Stimulated activated CD8-positive, alpha-beta memory T cell treated with anti-CD3 and anti-CD28 coated beads, Interleukin-15, amount 100 ng/mL, for 24 hours (primary cell): ENCODE data around the gene RTN4RL2.

Experiments used
- DNase-seq: peaks from one replicate; pipeline ENCODE4 v3.0.0-alpha.2; 2020; ENCODE audit warnings: low read depth

Gene RTN4RL2

GRCh38 chr11:57462597-57462996, 2.3 kb downstream of the RTN4RL2 start:
- DNase-seq: no peak

DNA sequence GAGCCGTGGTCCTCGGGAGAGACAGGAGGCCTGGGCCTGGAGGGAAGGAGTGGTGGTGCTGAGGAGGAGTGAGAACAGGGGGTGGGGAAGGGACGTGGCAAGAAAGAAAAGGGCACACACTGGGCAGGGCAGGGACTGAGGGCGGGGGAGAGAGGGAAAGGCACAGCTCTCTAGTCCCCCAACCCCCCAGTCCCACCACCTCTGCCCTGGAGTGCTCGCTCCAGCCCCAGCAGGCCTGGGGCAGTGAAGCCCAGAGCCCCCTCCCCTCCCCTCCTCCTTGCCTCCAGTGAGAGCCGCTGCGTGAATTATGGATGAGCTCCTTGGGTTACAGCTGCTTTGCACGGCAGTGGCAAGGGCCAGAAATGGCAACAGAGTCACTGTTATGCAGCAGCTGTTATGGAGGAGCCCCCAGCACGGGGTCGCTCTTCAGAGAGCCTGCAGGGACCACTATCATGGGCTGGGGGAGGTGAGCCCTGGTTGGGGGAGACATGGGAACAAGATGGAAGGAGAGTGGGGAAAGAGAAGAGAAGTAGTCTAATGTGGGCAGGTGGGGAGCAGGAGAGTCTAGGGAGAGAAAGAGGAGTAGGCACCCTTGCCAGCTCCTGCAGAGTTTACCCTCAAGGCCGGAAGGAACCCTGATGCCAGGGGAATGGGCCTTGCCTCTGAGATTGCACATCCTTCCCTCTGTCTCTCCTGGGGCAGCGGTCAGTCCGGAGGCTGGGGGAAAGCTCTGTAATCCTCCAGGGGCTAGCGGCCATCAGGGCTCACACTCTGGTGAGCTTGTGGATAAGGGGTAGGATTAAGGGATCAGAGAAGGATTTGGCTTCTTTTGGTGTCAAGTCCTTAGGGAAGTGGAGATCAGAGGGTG, 3.6 kb downstream of the RTN4RL2 start:
- no peak for DNase-seq

DNA sequence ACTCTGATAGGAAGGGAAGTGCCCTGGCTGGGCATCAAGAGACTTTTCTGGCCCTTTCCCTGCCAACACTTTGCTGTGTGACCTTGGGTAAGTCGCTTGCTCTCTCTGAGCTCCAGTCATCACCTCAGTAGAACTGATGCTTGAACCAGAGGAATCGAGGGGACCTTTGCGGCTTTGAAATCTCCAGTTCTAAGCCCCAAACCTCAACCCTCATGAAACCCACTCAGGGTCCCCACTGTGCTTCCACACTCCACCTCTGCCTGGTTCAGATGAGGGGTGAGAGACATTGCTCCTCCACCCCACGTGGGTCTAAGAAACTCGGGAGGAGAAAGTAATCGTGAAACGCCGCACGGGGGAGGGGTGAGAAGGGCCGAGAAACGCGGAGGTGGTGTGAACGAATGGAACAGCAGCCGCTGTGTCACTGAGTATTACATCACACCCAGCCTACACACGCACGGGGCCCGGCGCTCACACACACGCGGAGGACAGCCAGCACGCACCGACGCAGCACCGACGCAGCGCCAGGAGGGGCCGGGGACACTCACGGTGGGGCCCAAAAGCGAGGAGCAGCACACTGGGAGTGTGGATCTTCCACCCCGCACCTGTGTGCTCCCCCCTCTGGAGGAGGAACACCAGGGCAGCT, 4.3 kb downstream of the RTN4RL2 start:
- DNase-seq: no peak

GRCh38 chr11:57466680-57467079, 6.4 kb downstream of the RTN4RL2 start:
- no peak for DNase-seq

GRCh38 chr11:57467508-57468157, 7.3 kb downstream of the RTN4RL2 start:
- DNase-seq: no peak

- DNase-seq: no peak
These were observed 7.9 kb downstream of the RTN4RL2 start for GRCh38 chr11:57468276-57468675.

DNA sequence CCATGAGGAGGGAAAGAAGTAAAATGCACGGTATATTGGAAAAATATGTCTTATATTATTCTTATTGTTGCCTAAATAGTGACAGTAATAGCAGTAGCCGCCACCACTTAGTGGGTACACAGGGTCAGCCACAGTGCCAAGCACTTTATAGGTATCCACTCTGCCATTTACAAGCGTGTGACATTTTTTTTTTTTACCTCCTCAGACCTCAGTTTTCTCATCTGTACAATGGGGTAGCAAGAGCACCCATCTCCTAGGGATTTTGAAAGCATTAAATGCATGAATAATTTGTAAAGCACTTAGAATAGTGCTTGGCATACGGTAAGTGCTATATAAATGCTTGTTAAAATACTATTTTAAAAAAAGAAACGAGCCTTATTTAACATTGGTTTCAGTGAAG, 8.9 kb downstream of the RTN4RL2 start:
- DNase-seq: no peak

DNA sequence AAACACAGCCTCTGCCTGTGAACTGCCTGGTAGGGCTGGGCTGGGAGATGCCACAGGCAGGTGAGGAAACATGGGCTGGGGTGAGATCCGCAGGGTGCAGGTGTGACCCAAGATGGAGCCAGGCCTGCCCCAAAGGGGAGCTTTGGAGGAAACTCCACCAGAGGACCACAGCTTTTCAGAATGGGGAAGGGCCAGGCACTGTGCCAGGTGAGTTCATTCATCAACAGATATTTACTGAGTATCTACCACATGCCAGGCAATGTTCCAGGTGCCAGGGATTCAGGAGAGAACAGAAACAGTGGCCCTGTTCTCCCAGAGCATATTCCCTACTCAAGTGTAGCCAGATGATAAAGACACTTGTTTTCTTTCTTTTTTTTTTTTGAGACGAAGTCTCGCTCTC, 11.2 kb downstream of the RTN4RL2 start:
- no peak for DNase-seq

GRCh38 chr11:57473285-57473841, 13.0 kb downstream of the RTN4RL2 start:
- no peak for DNase-seq

- DNase-seq: no peak
These were observed 13.9 kb downstream of the RTN4RL2 start for GRCh38 chr11:57474017-57474802.

DNA sequence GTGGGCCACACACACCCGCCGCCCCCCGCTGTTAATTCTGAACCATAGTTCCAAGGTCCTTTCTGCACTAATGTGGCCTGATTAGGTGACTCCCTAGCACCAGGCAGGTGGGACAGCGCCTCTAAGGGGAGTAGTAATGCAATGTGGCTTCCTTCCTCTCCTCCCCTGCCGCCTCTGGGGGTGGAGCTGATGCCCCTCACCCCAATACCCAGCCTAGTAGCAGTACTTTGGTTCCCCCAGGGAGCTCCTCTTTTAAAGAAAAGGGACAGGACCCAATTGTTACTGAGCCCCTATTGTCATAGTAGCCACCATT, 14.4 kb downstream of the RTN4RL2 start:
- DNase-seq: no peak

DNA sequence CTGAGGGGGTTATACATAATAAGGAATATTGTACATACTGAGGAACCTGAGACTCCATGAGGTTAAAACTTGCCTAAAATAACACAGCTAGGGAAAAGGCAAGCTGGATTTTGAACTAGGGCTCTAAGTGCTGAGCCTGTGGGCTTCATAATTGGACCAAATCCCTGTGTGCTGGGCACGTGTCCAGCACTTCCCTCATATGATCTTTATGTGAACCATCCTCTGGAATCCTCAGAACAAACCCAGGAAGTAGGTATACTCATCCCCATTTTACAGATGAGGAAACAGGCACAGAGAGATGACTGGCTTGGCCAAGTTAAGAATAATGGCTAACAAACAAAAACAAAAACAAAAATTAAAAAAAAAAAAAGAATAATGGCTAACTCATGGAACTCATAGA, 14.9 kb downstream of the RTN4RL2 start:
- no peak for DNase-seq

GRCh38 chr11:57475671-57476046, 15.3 kb downstream of the RTN4RL2 start:
- DNase-seq: no peak

DNA sequence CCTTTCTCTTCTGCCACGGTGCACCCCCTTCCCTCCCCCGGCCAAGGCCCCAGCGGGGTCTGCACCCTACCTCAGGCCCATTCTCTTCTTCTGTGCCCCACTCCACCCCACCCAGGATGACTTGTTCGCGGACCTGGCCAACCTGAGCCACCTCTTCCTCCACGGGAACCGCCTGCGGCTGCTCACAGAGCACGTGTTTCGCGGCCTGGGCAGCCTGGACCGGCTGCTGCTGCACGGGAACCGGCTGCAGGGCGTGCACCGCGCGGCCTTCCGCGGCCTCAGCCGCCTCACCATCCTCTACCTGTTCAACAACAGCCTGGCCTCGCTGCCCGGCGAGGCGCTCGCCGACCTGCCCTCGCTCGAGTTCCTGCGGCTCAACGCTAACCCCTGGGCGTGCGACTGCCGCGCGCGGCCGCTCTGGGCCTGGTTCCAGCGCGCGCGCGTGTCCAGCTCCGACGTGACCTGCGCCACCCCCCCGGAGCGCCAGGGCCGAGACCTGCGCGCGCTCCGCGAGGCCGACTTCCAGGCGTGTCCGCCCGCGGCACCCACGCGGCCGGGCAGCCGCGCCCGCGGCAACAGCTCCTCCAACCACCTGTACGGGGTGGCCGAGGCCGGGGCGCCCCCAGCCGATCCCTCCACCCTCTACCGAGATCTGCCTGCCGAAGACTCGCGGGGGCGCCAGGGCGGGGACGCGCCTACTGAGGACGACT, 15.9 kb downstream of the RTN4RL2 start:
- DNase-seq: no peak

DNA sequence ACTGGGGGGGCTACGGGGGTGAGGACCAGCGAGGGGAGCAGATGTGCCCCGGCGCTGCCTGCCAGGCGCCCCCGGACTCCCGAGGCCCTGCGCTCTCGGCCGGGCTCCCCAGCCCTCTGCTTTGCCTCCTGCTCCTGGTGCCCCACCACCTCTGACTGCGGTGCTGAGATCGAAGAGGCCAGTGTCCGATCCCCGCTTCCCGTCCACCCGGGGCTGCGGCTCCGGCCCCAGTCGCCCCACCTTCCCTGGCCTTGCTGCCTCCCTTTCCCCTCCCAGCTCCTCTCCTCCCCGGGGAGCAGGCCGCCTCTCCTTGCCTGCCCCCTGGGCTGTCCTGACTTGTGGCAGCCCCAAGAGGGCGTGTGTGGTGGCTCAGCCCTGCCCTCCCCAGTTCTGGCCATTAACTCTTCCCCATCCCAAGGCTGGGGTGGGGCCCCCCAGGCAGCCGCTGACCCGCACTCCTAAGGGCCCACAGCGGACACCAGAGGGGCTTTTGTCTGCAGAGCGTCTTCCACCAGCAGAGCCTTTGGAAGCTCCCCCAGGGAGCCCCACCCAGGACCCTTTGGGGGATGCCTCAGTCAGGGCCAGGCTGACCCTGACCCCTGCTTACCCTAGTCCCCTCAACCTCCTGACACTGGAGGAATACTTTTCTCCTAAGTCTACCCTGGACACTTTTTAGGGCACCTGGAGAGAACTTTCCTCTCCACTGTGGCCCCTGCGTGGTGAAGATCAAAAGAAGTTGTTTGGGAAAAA, 16.6 kb downstream of the RTN4RL2 start:
- DNase-seq: no peak

DNA sequence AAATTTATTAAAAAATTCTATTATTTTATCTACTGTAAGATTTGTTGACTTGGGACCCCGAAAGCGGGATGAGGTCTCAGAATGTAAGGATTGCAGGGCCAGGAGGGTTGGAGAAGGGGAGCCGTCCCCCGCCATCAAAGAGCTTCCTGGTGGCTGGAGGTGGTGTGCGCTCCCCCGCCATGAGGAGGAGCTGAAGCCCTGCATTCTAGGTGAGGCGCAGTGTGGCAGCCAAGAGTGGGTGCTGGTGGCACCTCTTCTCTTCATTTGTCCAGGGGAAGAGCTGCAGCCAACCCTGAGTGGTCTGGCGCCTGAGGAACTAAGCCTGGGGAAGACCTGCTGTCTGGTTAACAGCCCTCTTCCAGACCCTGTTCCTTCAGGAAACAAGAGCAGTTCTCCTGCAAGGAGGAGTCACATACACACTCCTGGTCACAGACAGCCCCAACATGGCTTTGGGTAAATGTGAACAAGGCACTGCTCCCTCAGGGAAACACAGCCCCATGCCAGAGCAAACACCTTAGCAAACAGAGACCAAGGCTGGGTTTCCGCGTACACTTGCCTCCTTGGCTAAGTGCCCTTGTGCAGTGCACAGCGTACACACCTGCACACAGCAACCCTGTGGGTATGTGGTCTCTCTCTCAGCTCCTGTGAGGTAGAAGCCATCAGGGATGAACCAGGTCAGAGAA, 17.3 kb downstream of the RTN4RL2 start:
- no peak for DNase-seq

- DNase-seq: no peak
These were observed 18.8 kb downstream of the RTN4RL2 start for GRCh38 chr11:57479021-57479663.

DNA sequence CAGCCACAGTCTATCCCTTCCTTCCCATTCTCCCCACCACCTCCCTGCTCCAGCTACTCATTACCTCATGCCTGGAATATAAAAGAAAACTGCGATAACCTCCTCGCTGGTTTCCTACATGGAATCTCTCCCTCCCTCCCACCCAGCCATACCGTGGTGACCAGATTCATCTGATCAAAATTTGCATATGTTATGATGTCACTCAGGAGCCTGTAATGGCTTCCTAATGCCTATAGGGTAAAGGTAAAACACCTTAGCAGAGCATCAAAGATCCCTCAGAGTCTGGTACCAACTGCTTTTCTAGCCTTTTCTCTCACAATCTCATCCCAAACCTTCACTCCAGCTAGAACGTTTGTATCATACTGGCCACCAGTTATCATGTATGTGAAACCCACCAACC, 19.6 kb downstream of the RTN4RL2 start:
- DNase-seq: no peak

- DNase-seq: no peak
These were observed 20.2 kb downstream of the RTN4RL2 start for GRCh38 chr11:57480409-57481137.
